Stimulated activated naive CD8-positive, alpha-beta T cell treated with anti-CD3 and anti-CD28 coated beads, Interleukin-15, Interleukin-2, amounts not matched to agents 100 ng/mL and 50 ng/mL, for 24 hours (primary cell): ENCODE results near the gene RBP4.
"Not testable (repeated sequence)": the region's sequence is repeated elsewhere in the genome, so short reads cannot be mapped to it uniquely, and the experiment has no call there.

Experiments used
- H3K27ac Mint-ChIP-seq: one replicate; pipeline ENCODE4 v1.8.0; 2021; ENCODE audit warnings: mild to moderate bottlenecking, mixed read lengths
- H3K27me3 Mint-ChIP-seq: one replicate; pipeline ENCODE4 v1.8.0; 2021; ENCODE audit warnings: mixed read lengths
- H3K36me3 Mint-ChIP-seq: one replicate; pipeline ENCODE4 v1.8.0; 2021; ENCODE audit warnings: low read depth, mixed read lengths
- H3K4me1 Mint-ChIP-seq: one replicate; pipeline ENCODE4 v1.8.0; 2021; ENCODE audit warnings: low read depth, mixed read lengths
- H3K4me3 Mint-ChIP-seq: one replicate; pipeline ENCODE4 v1.8.0; 2021; ENCODE audit warnings: mild to moderate bottlenecking, mixed read lengths
- H3K9me3 Mint-ChIP-seq: one replicate; pipeline ENCODE4 v1.8.0; 2021; ENCODE audit warnings: mixed read lengths

Gene RBP4

DNA sequence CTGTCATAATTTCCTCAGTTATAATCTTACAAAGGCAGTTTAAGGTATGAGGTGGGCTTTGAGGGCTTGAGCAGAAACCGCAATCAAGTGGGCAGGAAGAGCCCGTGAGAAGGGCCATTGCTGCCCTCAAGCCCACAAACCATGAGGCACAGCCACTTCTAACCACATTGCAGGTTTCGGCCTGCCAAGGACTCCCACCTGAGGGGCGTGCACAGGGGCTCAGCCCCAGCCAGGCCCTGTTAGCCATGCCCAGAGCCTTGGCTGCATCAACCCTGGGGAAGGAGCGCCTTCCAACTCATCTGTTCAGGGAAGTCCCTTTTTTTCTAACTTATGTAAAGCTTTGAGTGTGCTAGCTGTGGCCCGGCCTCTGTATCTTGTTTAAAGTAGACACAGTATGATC, 40.5 kb downstream of the RBP4 start:
- H3K4me3 Mint-ChIP-seq, result no peak overlapping the region
- H3K27ac Mint-ChIP-seq, result no peak overlapping the region

DNA sequence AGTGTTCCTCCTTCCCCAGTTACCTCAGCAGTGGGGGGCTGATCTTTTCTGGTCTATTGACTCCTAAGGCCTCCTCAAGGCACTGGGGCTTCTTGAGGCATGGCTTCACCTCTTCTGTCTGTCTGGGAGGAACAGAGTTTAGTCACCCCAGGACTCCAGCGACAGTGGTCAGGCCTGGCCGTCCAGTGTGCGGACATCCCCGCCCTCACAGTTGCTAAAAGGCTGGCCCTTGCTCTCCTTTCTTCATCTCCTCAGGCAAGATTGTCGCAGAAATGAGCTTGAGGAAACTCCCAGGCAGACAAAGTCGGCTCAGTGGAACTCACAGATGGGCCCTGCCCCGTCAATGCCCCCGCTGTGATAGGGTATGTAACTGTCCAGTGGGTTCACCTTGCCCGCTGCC, 41.5 kb downstream of the RBP4 start:
- H3K4me3 Mint-ChIP-seq, result no peak overlapping the region
- peaks cover 18% of the 10 kb centered on the region for H3K27me3 Mint-ChIP-seq
- no peaks in the 10 kb centered on the region for H3K36me3 Mint-ChIP-seq
- no peaks in the 10 kb centered on the region for H3K4me1 Mint-ChIP-seq
- H3K27ac Mint-ChIP-seq, result no peak overlapping the region
- H3K9me3 Mint-ChIP-seq, result no peaks in the 10 kb centered on the region

More for the DNA sequence above, 40.5 kb downstream of the RBP4 start:
- Mint-ChIP-seq H3K27me3 (peaks cover 24% of the 10 kb centered on the region), H3K36me3 (no peaks in the 10 kb centered on the region), H3K4me1 (no peaks in the 10 kb centered on the region), H3K9me3 (no peaks in the 10 kb centered on the region)

DNA sequence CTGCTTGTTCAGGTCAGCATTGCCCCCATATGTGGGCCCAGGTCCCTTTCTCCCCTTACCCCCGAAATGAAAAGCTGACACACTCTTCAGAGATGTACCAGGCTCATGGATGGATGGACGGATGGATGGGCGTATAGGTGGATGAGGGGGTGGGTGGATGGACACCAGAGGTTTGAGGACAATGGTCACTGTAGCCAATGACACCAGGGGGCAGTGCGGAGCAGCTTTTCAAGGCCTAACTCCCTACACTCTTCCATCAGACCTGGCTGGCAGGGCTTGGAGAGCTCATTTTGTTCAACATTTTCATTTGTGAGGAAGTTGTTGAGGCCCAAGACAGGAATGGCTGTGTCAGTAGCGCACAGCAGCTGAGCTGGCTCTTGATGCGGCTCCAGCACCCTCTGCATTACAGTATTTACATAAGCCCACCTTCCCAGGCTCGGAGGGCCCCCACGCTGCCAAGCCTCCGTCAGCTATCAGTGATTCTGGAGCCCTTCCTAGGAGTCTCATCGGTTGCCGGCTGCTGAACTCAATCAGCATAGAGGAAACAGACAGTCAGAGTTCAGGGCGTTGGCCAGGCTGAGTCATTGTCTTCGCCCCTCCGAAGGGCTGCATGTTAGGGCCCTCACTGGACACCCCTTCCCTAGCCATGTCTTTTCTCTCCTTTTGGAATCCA, 46.1 kb downstream of the RBP4 start:
- H3K9me3 Mint-ChIP-seq, result no peaks in the 10 kb centered on the region
- H3K4me1 Mint-ChIP-seq, result no peaks in the 10 kb centered on the region
- H3K27me3 Mint-ChIP-seq, result peaks cover 11% of the 10 kb centered on the region
- H3K27ac Mint-ChIP-seq, result no peak overlapping the region
- H3K36me3 Mint-ChIP-seq, result no peaks in the 10 kb centered on the region
- H3K4me3 Mint-ChIP-seq, result no peak overlapping the region

DNA sequence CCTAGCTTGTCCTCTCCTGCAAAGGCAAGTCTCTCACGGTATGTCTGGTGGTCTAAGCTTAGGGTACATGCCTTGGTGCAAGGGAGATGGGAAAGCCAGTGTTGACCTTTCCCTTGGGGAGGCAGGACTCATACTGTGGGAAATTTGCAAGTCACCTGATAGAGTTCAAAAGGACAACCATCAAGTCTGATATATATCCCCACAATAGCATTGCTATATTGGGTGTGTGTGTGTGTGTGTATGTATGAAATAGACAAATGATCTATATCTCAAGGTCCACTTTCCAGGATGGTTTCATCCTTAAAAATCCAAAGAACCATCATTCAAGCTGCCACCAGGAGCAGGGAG, 46.7 kb downstream of the RBP4 start:
- Mint-ChIP-seq H3K27me3 (peaks cover 5% of the 10 kb centered on the region), H3K36me3 (no peaks in the 10 kb centered on the region), H3K4me1 (no peaks in the 10 kb centered on the region), H3K4me3 (no peak overlapping the region), H3K9me3 (no peaks in the 10 kb centered on the region), H3K27ac (no peak overlapping the region)

DNA sequence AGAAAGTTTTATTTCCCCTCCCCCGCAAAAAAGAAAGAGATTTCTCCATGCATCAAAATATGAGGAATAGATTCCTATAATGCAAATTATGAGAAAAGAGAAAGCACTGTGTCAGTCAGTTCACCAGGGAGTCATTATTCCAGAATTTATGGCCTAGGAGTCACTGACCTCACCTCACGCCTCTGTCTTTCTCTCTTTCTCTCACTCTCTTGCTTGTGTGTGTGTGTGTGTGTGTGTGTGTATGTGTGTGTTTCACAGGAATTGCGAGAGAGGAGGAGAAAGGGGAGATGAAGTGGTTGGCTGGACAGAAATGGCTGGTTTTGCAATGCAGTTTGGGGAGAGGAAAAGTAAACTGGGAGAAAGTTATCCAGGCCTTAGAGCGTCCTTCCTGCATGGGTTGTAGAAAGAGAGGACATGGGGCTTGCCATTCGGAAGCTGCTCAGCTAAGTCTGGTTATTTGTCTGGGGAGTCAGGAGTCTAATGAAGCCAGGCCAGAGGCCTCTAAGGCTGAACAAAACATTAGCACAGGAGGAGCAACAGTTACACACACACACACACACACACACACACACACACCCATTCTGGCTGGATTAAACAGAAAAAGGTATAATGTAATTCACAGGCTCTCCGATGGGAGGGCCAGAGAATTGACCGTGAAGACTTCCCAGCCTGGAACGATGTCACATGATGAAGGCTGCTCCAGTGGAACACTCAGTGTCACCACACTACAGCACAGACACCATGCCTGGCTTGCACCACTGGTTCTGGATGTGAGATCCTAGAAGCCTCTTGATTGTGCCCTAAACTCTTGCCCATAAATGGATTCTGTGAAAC, 47.3 kb downstream of the RBP4 start:
- H3K27ac Mint-ChIP-seq, result no peak overlapping the region
- H3K4me1 Mint-ChIP-seq, result no peaks in the 10 kb centered on the region
- peaks cover 5% of the 10 kb centered on the region for H3K27me3 Mint-ChIP-seq
- no peak overlapping the region for H3K4me3 Mint-ChIP-seq
- no peaks in the 10 kb centered on the region for H3K36me3 Mint-ChIP-seq
- H3K9me3 Mint-ChIP-seq, result no peaks in the 10 kb centered on the region

DNA sequence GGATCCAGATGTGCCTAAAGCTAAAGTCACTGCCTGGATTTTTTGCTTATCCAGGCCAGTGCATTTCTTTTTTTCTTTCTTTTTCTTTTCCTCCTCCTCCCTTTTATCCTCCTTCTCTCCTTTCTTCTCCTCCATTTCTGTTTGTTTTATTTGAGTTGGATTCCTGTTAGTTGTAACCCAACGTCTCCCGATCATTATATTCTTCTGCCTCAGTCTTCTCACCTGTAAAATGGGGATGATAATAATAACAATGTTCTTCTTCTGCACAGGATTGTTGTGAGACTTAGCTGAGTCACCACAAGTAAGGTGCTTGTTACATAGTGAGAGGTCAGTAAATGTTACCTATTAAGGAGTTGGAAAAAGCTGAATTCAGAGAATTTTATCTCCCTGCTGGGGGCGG, 48.3 kb downstream of the RBP4 start:
- Mint-ChIP-seq H3K4me3 (no peak overlapping the region), H3K27me3 (peaks cover 5% of the 10 kb centered on the region), H3K4me1 (no peaks in the 10 kb centered on the region), H3K9me3 (no peaks in the 10 kb centered on the region), H3K27ac (no peak overlapping the region), H3K36me3 (no peaks in the 10 kb centered on the region)

DNA sequence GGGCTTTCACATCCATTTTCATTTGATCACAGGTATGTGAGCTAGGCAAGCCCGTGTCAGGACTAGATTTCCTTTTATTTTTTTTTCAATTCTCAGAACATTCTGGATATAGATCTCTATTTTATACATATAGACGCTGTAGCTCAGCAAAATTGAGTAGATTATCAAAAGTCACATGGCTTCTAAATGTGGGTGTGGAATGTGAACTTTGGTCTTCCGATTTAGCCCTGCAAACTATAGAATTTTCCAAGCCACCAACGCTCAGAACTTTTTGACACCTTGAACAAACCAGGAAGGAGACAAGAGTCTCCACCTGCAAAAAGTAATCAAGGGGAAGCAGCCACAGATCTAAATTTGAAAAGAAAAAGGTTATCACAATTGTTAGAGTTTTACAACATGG, 50.4 kb downstream of the RBP4 start:
- Mint-ChIP-seq H3K9me3 (no peaks in the 10 kb centered on the region), H3K27ac (no peak overlapping the region), H3K4me1 (no peaks in the 10 kb centered on the region), H3K36me3 (no peaks in the 10 kb centered on the region), H3K4me3 (no peak overlapping the region), H3K27me3 (peaks cover 5% of the 10 kb centered on the region)

DNA sequence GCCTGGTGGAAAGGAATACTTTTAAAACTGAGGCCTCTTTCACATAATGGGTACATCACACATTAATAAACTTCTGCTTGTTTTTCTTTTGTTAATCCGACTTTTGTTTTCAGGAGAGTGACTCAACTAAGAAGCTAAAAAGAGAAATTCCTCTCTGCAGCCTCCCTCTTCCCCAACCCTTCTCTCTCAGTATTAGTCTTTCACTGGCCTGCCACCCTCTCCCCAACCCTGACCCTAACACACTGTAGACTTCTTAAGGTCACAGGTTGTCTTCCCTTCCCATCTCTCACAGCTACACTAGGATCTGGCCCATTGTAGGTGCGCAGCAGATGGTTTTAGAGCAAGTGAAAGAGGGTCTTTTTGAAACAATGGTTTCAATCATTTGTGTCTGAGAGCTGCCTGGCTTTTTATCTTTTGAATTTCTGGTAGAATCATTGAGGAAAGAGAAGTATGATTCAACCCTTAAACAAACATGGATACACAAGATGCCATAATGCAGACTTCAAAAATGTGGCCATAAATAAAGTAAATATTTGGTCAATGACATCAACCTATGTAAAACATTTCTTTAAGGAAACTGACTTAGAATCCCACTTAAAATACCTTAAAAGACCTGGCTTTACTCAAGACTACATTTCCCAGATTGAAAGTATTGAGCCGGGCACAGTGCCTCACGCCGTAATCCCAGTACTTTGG, 52.5 kb downstream of the RBP4 start:
- Mint-ChIP-seq H3K27me3 (peaks cover 4% of the 10 kb centered on the region), H3K4me3 (no peak overlapping the region), H3K27ac (no peak overlapping the region), H3K4me1 (no peaks in the 10 kb centered on the region), H3K9me3 (no peaks in the 10 kb centered on the region), H3K36me3 (no peaks in the 10 kb centered on the region)

DNA sequence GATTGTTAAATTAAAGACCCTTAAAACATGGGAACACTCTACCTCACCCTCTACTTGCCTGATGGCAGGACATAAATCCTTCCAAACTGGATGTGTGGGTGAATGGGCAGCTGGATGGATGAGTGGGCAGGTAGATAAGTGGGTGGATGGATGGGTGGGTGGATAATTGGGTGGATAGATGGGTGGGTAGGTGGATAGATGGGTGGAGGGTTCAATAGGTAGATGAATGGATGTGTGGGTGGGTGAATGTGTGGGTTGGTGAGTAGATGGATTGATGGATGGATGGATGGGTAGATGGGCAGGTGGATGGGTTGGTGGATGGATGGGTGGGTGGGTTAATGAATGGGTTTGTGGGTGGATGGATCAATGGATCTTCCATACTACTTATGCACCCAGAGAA, 53.5 kb downstream of the RBP4 start:
- Mint-ChIP-seq H3K27me3 (peaks cover 5% of the 10 kb centered on the region), H3K27ac (no peak overlapping the region), H3K4me1 (no peaks in the 10 kb centered on the region), H3K9me3 (no peaks in the 10 kb centered on the region), H3K4me3 (no peak overlapping the region), H3K36me3 (no peaks in the 10 kb centered on the region)

DNA sequence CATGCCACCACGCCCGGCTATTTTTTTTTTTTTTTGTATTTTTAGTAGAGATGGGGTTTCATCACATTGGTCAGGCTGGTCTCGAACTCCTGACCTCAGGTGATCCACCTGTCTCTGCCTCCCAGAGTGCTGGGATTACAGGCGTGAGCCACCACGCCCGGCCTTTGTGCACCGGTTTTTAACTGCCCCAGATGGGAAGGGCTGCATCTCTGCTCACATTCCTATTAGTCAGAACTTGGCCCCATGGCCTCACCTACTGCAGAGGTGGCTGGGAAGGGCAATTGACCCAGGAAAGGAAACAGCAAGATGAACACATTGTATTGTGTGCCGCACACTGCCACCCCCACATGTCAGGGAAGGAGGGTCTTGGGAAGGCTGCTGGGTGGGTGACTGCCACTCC, 54.0 kb downstream of the RBP4 start:
- not testable (repeated sequence) for H3K4me1 Mint-ChIP-seq, H3K27me3 Mint-ChIP-seq, H3K36me3 Mint-ChIP-seq, H3K27ac Mint-ChIP-seq, H3K9me3 Mint-ChIP-seq, H3K4me3 Mint-ChIP-seq

DNA sequence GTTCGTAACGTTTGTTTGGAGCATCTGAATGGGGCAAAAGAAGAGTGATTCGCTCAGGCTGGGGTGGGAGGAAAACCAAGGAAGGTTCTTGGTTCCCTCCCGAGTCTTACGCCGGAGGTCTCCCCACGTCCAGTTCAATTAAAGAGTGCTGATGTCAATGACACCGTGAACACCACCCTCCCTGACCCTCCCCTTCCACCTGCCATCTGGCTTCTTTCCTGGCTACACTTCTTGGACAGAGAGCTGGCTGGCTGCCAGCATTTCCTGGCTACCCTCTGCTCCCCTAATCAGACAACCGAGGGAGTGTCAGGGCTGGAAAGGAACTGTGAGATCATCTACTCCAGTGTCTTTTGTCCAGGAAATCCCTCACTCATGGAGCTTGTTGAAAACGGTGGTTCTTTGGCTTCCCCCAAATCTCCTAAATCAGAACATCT, 58.7 kb downstream of the RBP4 start:
- H3K9me3 Mint-ChIP-seq, result no peaks in the 10 kb centered on the region
- no peak overlapping the region for H3K4me3 Mint-ChIP-seq
- peaks cover 23% of the 10 kb centered on the region for H3K27me3 Mint-ChIP-seq
- H3K36me3 Mint-ChIP-seq, result no peaks in the 10 kb centered on the region
- H3K27ac Mint-ChIP-seq, result no peak overlapping the region
- no peaks in the 10 kb centered on the region for H3K4me1 Mint-ChIP-seq
